HepG2 (cell line): ENCODE data around the gene KCNK7. TPM values are rescaled to one million over a fixed set of nuclear protein-coding genes. Genes with fewer than 3 reads are reported as not detected.

ENCODE experiments used
- CSRNP2 ChIP-seq: sonication (generic); formaldehyde crosslinking; conservative IDR thresholded peaks from 2 replicates; pipeline ENCODE4 v1.8.0; 2022; ENCODE audit warnings: low read depth, missing genetic modification reagents
- DMAP1 ChIP-seq: IDR thresholded peaks from 2 replicates; pipeline ENCODE4 v1.6.1; 2016
- HHEX ChIP-seq: IDR thresholded peaks from 2 replicates; pipeline ENCODE4 v1.6.1; 2016; ENCODE audit warnings: control low read depth
- MATR3 ChIP-seq: sonication (generic); formaldehyde crosslinking; IDR thresholded peaks from 2 replicates; pipeline ENCODE4 v1.4.0; 2020; ENCODE audit warnings: missing genetic modification reagents
- PHF21A ChIP-seq: sonication (generic); formaldehyde crosslinking; IDR thresholded peaks from 2 replicates; pipeline ENCODE4 v1.5.0; 2020; ENCODE audit warnings: mild to moderate bottlenecking, missing genetic modification reagents
- PRDM15 ChIP-seq: sonication (generic); formaldehyde crosslinking; IDR thresholded peaks from 2 replicates; pipeline ENCODE4 v1.4.0; 2020; ENCODE audit warnings: missing genetic modification reagents
- STAT6 ChIP-seq: sonication (generic); formaldehyde crosslinking; IDR thresholded peaks from 2 replicates; pipeline ENCODE4 v1.4.0; 2020; ENCODE audit warnings: missing genetic modification reagents, mild to moderate bottlenecking, borderline replicate concordance
- TIGD3 ChIP-seq: sonication (generic); formaldehyde crosslinking; IDR thresholded peaks from 2 replicates; pipeline ENCODE4 v1.5.1; 2020; ENCODE audit warnings: mild to moderate bottlenecking, missing genetic modification reagents, borderline replicate concordance
- WIZ ChIP-seq: sonication (generic); formaldehyde crosslinking; IDR thresholded peaks from 2 replicates; pipeline ENCODE4 v1.5.1; 2020; ENCODE audit warnings: mild to moderate bottlenecking, missing genetic modification reagents
- ZC3H13 ChIP-seq: sonication (generic); formaldehyde crosslinking; IDR thresholded peaks from 2 replicates; pipeline ENCODE4 v1.8.1; 2023; ENCODE audit warnings: mild to moderate bottlenecking, missing genetic modification reagents, moderate library complexity
- ZFP36 ChIP-seq: fragments of 150-350 bp; IDR thresholded peaks from 2 replicates; pipeline ENCODE4 v1.6.1; 2018; ENCODE audit warnings: borderline replicate concordance, low read length, low read depth; ENCODE audit not compliant: partially characterized antibody
- ZFP90 ChIP-seq: sonication (generic); formaldehyde crosslinking; IDR thresholded peaks from 2 replicates; pipeline ENCODE4 v1.8.0; 2022; ENCODE audit warnings: missing genetic modification reagents, mild to moderate bottlenecking, inconsistent platforms, borderline replicate concordance
- ZMAT5 ChIP-seq: sonication (generic); formaldehyde crosslinking; IDR thresholded peaks from 2 replicates; pipeline ENCODE4 v1.5.0; 2020; ENCODE audit warnings: mild to moderate bottlenecking, low read depth, missing genetic modification reagents, borderline replicate concordance
- ZNF784 ChIP-seq: sonication (generic); formaldehyde crosslinking; IDR thresholded peaks from 2 replicates; pipeline ENCODE4 v1.5.1; 2020; ENCODE audit warnings: missing genetic modification reagents, mild to moderate bottlenecking, borderline replicate concordance
- ZSCAN9 ChIP-seq: IDR thresholded peaks from 2 replicates; pipeline ENCODE4 v1.6.1; 2016; ENCODE audit warnings: borderline replicate concordance
- polyA plus RNA-seq, 8 experiments: library from polyadenylated mRNA; depleted of rRNA in 3 of 8; stranded (reverse) in 7 of 8; unstranded in 1 of 8; fragments of >200 nt; fragmentation: Illumina TruSeq in 4 of 8; extraction: Trizol in 4 of 8; gene quantifications; 2 replicates each; pipeline versions ENCODE4 v1.2.1 to v1.2.3, GENCODE V29; 2011 to 2016; ENCODE audit warnings: low read depth in 4 of 8, missing spikeins in 1 of 8, mixed read lengths in 1 of 8; ENCODE audit not compliant: insufficient read depth in 1 of 8
- total RNA-seq, 5 experiments: library from RNA; depleted of rRNA; stranded (reverse); fragments of >200 nt; fragmentation: Illumina TruSeq; extraction: Trizol; gene quantifications; 2 replicates each; pipeline ENCODE4 v1.2.3, GENCODE V29; 2016; ENCODE audit warnings: low read depth in 1 of 5

Gene KCNK7
- total and polyA plus RNA-seq, 2 of the 13 experiments (the other 11 are each of a cell fraction or from before 2014, with no cell fraction given): 0.11 TPM; not detected in 1

- TF ChIP-seq DMAP1 (CRISPR knock-in tag): no peak
- no peak for TF ChIP-seq CSRNP2 (CRISPR knock-in tag)
- no peak for TF ChIP-seq ZSCAN9 (CRISPR knock-in tag)
- TF ChIP-seq PHF21A (CRISPR knock-in tag): 0 out of 2 replicates have a peak, but pooled peaks have one; percentile 10
- no peak for TF ChIP-seq MATR3 (CRISPR knock-in tag)
- TF ChIP-seq ZFP90 (CRISPR knock-in tag): 0 out of 2 replicates have a peak, but pooled peaks have one; percentile 23
- no peak for TF ChIP-seq STAT6 (CRISPR knock-in tag)
- TF ChIP-seq WIZ (CRISPR knock-in tag): no peak
- no peak for TF ChIP-seq ZFP36
- TF ChIP-seq ZNF784 (CRISPR knock-in tag): no peak
- no peak for TF ChIP-seq TIGD3 (CRISPR knock-in tag)
- no peak for TF ChIP-seq ZC3H13 (CRISPR knock-in tag)
- no peak for TF ChIP-seq HHEX (CRISPR knock-in tag)
- no peak for TF ChIP-seq ZMAT5 (CRISPR knock-in tag)
- no peak for TF ChIP-seq PRDM15 (CRISPR knock-in tag)
Observed at GRCh38 chr11:65574811-65575567, 20.6 kb downstream of the KCNK7 start (continued).
